Subcutaneous abdominal adipose tissue (tissue), 5 donors: ENCODE results near the gene SYNPR.

Experiments used
- H3K27ac ChIP-seq: one replicate; pipeline ENCODE4 v1.7.0; 2013; ENCODE audit warnings: low read depth, mild to moderate bottlenecking, inconsistent platforms, low read length, moderate library complexity
- H3K27me3 ChIP-seq, 5 donors: one replicate each; pipeline ENCODE4 v1.7.0; 2013; ENCODE audit warnings: low read length in 5 of 5, inconsistent platforms in 1 of 5; ENCODE audit not compliant: control insufficient read depth in 5 of 5, insufficient read depth in 4 of 5
- H3K36me3 ChIP-seq, 5 donors: one replicate each; pipeline ENCODE4 v1.7.0; 2013; ENCODE audit warnings: low read length in 5 of 5; ENCODE audit not compliant: control insufficient read depth in 5 of 5, insufficient read depth in 5 of 5
- H3K4me1 ChIP-seq, 5 donors: one replicate each; pipeline ENCODE4 v1.7.0; 2013; ENCODE audit warnings: low read length in 5 of 5, mild to moderate bottlenecking in 3 of 5, moderate library complexity in 1 of 5; ENCODE audit not compliant: control insufficient read depth in 5 of 5, insufficient read depth in 5 of 5
- H3K4me3 ChIP-seq, 5 donors: one replicate each; pipeline ENCODE4 v1.7.0; 2013; ENCODE audit warnings: low read length in 5 of 5, low read depth in 1 of 5
- H3K9ac ChIP-seq, 5 donors: one replicate each; pipeline ENCODE4 v1.7.0; 2013; ENCODE audit warnings: low read length in 5 of 5, mild to moderate bottlenecking in 4 of 5, moderate library complexity in 3 of 5
- H3K9me3 ChIP-seq, 5 donors: one replicate each; pipeline ENCODE4 v1.7.0; 2013; ENCODE audit warnings: low read length in 5 of 5; ENCODE audit not compliant: control insufficient read depth in 5 of 5
- donor health status: healthy.
- donor health status: healthy.
- donor health status: healthy.
- donor health status: healthy.
- donor health status: healthy.

SYNPR gene

GRCh38 chr3:63296249-63296648 lies 18.1 kb downstream of the SYNPR start:
- no peak overlapping the region for H3K27ac ChIP-seq
- H3K4me3 ChIP-seq, result no peak overlapping the region
- no peaks in the 10 kb centered on the region for H3K4me1 ChIP-seq
- H3K9ac ChIP-seq, result no peak overlapping the region
- no peaks in the 10 kb centered on the region for H3K27me3 ChIP-seq
- H3K36me3 ChIP-seq, result no peaks in the 10 kb centered on the region
- peaks cover 0 to 3% (median 0%) of the 10 kb centered on the region in 5 donors for H3K9me3 ChIP-seq

- Histone ChIP-seq H3K4me3 (no peak overlapping the region), H3K27ac (no peak overlapping the region), H3K36me3 (no peaks in the 10 kb centered on the region), H3K9me3 (no peaks in the 10 kb centered on the region), H3K27me3 (no peaks in the 10 kb centered on the region), H3K4me1 (no peaks in the 10 kb centered on the region), H3K9ac (no peak overlapping the region)
These were observed 25.1 kb downstream of the SYNPR start for GRCh38 chr3:63303238-63303637.

GRCh38 chr3:63304421-63304820 lies 26.3 kb downstream of the SYNPR start:
- Histone ChIP-seq H3K4me1 (no peaks in the 10 kb centered on the region), H3K27ac (no peak overlapping the region), H3K9me3 (no peaks in the 10 kb centered on the region), H3K36me3 (no peaks in the 10 kb centered on the region), H3K9ac (no peak overlapping the region), H3K27me3 (no peaks in the 10 kb centered on the region), H3K4me3 (no peak overlapping the region)

- Histone ChIP-seq H3K9me3 (peaks cover 0 to under 1% (median 0%) of the 10 kb centered on the region in 5 donors), H3K9ac (no peak overlapping the region), H3K36me3 (no peaks in the 10 kb centered on the region), H3K27me3 (no peaks in the 10 kb centered on the region), H3K27ac (no peak overlapping the region), H3K4me1 (no peaks in the 10 kb centered on the region), H3K4me3 (no peak overlapping the region)
These were observed 30.0 kb downstream of the SYNPR start for GRCh38 chr3:63308072-63308471.

- H3K27me3 ChIP-seq, result no peaks in the 10 kb centered on the region
- no peak overlapping the region for H3K4me3 ChIP-seq
- peaks cover 0 to 2% (median 0%) of the 10 kb centered on the region in 5 donors for H3K9me3 ChIP-seq
- H3K36me3 ChIP-seq, result no peaks in the 10 kb centered on the region
- H3K9ac ChIP-seq, result no peak overlapping the region
- H3K4me1 ChIP-seq, result no peaks in the 10 kb centered on the region
- H3K27ac ChIP-seq, result no peak overlapping the region
These were observed 31.7 kb downstream of the SYNPR start for GRCh38 chr3:63309768-63310167.

GRCh38 chr3:63323766-63324165 lies 45.7 kb downstream of the SYNPR start:
- H3K9ac ChIP-seq, result no peak overlapping the region

GRCh38 chr3:63324621-63325020 lies 46.5 kb downstream of the SYNPR start:
- H3K27me3 ChIP-seq, result no peaks in the 10 kb centered on the region
- H3K27ac ChIP-seq, result no peak overlapping the region
- no peak overlapping the region for H3K4me3 ChIP-seq
- H3K4me1 ChIP-seq, result no peaks in the 10 kb centered on the region
- H3K9me3 ChIP-seq, result no peaks in the 10 kb centered on the region
- H3K9ac ChIP-seq, result no peak overlapping the region
- H3K36me3 ChIP-seq, result no peaks in the 10 kb centered on the region

More at GRCh38 chr3:63323766-63324165, 45.7 kb downstream of the SYNPR start:
- Histone ChIP-seq H3K4me3 (no peak overlapping the region), H3K9me3 (no peaks in the 10 kb centered on the region), H3K36me3 (no peaks in the 10 kb centered on the region), H3K4me1 (no peaks in the 10 kb centered on the region), H3K27me3 (no peaks in the 10 kb centered on the region), H3K27ac (no peak overlapping the region)

- no peak overlapping the region for H3K4me3 ChIP-seq
- H3K9me3 ChIP-seq, result no peaks in the 10 kb centered on the region
- no peaks in the 10 kb centered on the region for H3K4me1 ChIP-seq
- H3K27me3 ChIP-seq, result no peaks in the 10 kb centered on the region
- H3K36me3 ChIP-seq, result no peaks in the 10 kb centered on the region
- no peak overlapping the region for H3K9ac ChIP-seq
- H3K27ac ChIP-seq, result no peak overlapping the region
These were observed 47.3 kb downstream of the SYNPR start for GRCh38 chr3:63325386-63325785.

- no peak overlapping the region for H3K9ac ChIP-seq
These were observed 50.3 kb downstream of the SYNPR start for GRCh38 chr3:63328365-63328764.

GRCh38 chr3:63331520-63331919 lies 53.4 kb downstream of the SYNPR start:
- Histone ChIP-seq H3K4me1 (no peaks in the 10 kb centered on the region), H3K9me3 (no peaks in the 10 kb centered on the region), H3K27me3 (peaks cover 0 to 2% (median 0%) of the 10 kb centered on the region in 5 donors)

More at GRCh38 chr3:63328365-63328764, 50.3 kb downstream of the SYNPR start:
- peaks cover 0 to 2% (median 0%) of the 10 kb centered on the region in 5 donors for H3K27me3 ChIP-seq
- H3K9me3 ChIP-seq, result no peaks in the 10 kb centered on the region
- no peaks in the 10 kb centered on the region for H3K4me1 ChIP-seq
- H3K36me3 ChIP-seq, result no peaks in the 10 kb centered on the region
- no peak overlapping the region for H3K4me3 ChIP-seq
- H3K27ac ChIP-seq, result no peak overlapping the region

GRCh38 chr3:63333815-63334214 lies 55.7 kb downstream of the SYNPR start:
- no peaks in the 10 kb centered on the region for H3K36me3 ChIP-seq
- no peaks in the 10 kb centered on the region for H3K9me3 ChIP-seq
- no peak overlapping the region for H3K4me3 ChIP-seq
- H3K9ac ChIP-seq, result no peak overlapping the region
- H3K4me1 ChIP-seq, result peaks cover 0 to 6% (median 3%) of the 10 kb centered on the region in 5 donors
- H3K27me3 ChIP-seq, result peaks cover 0 to 2% (median 0%) of the 10 kb centered on the region in 5 donors
- no peak overlapping the region for H3K27ac ChIP-seq

More at GRCh38 chr3:63331520-63331919, 53.4 kb downstream of the SYNPR start:
- H3K4me3 ChIP-seq, result no peak overlapping the region
- H3K9ac ChIP-seq, result no peak overlapping the region
- no peak overlapping the region for H3K27ac ChIP-seq
- H3K36me3 ChIP-seq, result no peaks in the 10 kb centered on the region
